ENCODE results near the gene AGBL4.

DNA sequence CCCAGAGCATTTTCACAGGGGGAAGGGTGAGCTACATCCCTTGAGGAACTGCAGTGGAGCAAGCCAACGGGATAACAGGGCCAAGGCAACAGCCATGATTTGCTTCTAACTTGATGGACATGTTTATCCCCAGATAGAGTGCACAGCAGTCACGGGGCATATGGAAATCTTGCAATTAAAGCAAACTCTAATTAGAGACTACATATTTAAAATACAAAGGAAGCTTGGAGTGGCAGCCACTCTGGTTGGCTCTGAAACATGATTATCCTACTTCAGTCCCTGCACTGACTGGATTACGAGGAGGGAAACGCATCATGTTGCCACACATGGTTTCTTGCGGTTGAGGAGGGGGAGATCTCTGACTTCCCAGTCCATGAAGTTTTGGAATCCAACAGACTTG, 1307.8 kb downstream of the AGBL4 start:
- TF ChIP-seq EZH2 (IDR thresholded peaks at IDR 0.05; ENCODE audit: borderline replicate concordance, low read length), result no peak
- TF ChIP-seq, protein P1, sequence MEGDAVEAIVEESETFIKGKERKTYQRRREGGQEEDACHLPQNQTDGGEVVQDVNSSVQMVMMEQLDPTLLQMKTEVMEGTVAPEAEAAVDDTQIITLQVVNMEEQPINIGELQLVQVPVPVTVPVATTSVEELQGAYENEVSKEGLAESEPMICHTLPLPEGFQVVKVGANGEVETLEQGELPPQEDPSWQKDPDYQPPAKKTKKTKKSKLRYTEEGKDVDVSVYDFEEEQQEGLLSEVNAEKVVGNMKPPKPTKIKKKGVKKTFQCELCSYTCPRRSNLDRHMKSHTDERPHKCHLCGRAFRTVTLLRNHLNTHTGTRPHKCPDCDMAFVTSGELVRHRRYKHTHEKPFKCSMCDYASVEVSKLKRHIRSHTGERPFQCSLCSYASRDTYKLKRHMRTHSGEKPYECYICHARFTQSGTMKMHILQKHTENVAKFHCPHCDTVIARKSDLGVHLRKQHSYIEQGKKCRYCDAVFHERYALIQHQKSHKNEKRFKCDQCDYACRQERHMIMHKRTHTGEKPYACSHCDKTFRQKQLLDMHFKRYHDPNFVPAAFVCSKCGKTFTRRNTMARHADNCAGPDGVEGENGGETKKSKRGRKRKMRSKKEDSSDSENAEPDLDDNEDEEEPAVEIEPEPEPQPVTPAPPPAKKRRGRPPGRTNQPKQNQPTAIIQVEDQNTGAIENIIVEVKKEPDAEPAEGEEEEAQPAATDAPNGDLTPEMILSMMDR (conservative IDR thresholded peaks at IDR 0.05 in 1 of 2, IDR thresholded peaks at IDR 0.05 in 1 of 2; ENCODE audit: extremely low read depth in 1 of 2, insufficient read depth in 1 of 2, low read depth in 1 of 2, low read length in 2 of 2), result no peak

Data from mammary epithelial cell (primary cell).